ENCODE results near the gene MRPS21. TPM values are rescaled to one million over a fixed set of nuclear protein-coding genes. Genes with fewer than 3 reads are reported as not detected.

The MRPS21 gene
- 30.5 and 69.2 TPM in 2 replicates for polyA plus RNA-seq (2011; rRNA removed)
- 8.9 and 13.8 TPM in 2 replicates for polyA minus RNA-seq (2011; rRNA and poly(A)+ RNA removed)

DNA sequence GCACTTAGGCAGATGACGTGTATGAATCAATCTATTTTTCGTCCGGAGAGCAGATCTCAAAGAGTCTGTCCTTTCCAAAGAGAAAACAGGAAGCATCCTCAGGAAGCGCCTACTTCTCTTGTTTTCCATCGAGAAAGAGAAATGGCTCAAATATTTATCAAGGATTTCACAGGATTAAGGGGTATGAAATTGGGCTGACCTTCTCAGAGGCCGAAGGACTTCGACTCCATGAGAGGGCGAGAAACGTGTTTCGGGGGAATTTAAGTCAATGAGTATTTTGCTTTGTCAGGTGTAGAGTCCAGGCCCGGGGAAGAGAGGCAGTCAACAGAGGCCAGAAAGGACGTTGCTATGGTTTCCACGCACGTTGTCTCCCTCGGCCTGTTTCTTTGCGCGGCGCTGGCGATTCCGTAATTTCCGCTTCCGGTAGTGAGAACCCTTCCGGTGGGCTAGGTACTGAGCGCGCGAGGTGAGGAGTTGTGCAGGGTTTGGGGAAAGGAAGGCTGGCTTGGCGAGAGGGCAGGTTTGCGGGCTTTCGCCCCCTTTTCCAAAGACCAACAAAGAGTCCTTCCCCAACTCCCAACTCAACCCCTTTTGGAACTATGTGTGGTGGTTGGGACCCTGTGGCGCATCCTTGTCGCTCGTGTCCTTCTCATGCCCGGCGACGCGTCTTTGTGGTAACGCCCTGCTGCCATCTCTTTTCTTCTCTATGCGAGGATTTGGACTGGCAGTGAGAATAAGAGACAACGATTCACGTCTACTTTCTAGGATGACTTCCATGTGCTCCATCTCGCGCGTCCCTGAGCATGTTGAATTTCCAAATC lies at the start of gene MRPS21:
Gene MRPS21, plus strand, starts transcription at position 429 of the 821 bp plus-strand sequence. CDS start 506 bp downstream, outside the sequence.
- TF ChIP-seq, protein P1, sequence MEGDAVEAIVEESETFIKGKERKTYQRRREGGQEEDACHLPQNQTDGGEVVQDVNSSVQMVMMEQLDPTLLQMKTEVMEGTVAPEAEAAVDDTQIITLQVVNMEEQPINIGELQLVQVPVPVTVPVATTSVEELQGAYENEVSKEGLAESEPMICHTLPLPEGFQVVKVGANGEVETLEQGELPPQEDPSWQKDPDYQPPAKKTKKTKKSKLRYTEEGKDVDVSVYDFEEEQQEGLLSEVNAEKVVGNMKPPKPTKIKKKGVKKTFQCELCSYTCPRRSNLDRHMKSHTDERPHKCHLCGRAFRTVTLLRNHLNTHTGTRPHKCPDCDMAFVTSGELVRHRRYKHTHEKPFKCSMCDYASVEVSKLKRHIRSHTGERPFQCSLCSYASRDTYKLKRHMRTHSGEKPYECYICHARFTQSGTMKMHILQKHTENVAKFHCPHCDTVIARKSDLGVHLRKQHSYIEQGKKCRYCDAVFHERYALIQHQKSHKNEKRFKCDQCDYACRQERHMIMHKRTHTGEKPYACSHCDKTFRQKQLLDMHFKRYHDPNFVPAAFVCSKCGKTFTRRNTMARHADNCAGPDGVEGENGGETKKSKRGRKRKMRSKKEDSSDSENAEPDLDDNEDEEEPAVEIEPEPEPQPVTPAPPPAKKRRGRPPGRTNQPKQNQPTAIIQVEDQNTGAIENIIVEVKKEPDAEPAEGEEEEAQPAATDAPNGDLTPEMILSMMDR (IDR thresholded peaks at IDR 0.05; ENCODE audit: insufficient read depth, low read depth, low read length): no peak
- peaks cover 3% of the 10 kb centered on the region; the same call in 1 of the 2 replicates for H3K36me3 ChIP-seq (ENCODE audit: control insufficient read depth, insufficient read depth, low read length)
- ChIA-PET POLR2A (no interaction called here), CTCF (no interaction called here)
- H3K4me3 ChIP-seq (ENCODE audit: low read depth, low read length): peak within 1 kb of the TSS; percentile 72
- H3K27me3 ChIP-seq (ENCODE audit: control insufficient read depth, insufficient read depth, low read length): no peaks in the 10 kb centered on the region
- DNase-seq (ENCODE audit: low read depth): no peak

DNA sequence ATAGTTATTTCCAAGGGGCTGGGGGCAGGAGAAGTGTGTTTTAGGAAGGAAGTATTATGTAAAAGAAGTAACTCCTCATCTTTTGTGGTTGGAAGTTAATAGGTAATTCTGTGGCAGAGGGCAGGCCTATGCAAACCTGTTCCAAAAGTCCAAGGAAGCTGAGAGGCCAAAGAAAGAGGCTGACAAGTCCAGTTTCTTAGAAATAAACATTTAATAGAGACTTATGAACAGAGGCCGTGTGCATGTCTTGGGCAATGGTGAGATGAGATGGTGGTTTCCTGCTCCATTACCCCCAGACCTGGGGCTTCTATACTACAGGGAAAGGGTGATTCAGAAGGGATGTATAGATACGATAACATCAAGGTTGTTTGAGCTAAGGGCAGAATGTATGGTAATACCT lies 43.7 kb upstream of the MRPS21 start:
- CTCF ChIA-PET: interaction anchor here (1.6 to 14.1 kb wide), 2 partner anchors 23 to 33 kb away, joined by 4 to 208 read pairs; partner anchors contain the start of genes C1orf54 and CIART
- H3K27me3 ChIP-seq (ENCODE audit: control insufficient read depth, insufficient read depth, low read length): no peaks in the 10 kb centered on the region
- no peak for DNase-seq (ENCODE audit: low read depth)
- H3K36me3 ChIP-seq (ENCODE audit: control insufficient read depth, insufficient read depth, low read length): no peaks in the 10 kb centered on the region
- POLR2A ChIA-PET: no interaction called here
- no peak overlapping the region for H3K4me3 ChIP-seq (ENCODE audit: low read depth, low read length)
- TF ChIP-seq, protein P1 (IDR thresholded peaks at IDR 0.05; ENCODE audit: insufficient read depth, low read depth, low read length): no peak

DNA sequence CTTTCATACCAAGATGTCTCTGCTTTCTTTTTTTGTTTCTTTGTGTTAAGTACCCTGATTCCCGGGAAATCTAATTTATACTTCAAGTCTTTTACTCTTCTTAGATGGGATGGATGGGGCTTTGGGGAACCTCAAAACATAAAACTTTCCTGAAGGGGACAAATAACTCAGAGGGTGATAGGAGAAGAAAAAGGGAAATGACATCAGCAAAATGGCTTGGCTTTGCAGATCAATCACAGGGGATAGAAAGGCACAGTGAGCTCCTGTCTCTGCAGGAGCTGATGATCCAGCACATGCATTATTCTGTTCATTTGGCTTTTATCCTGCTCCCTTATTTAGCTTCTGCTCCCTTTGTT lies 37.5 kb upstream of the MRPS21 start:
- ChIA-PET CTCF (interaction anchor here (0.6 to 14.1 kb wide), 22 partner anchors 8 to 543 kb away, joined by 3 to 208 read pairs (median 4); partner anchors contain the start of genes APH1A, C1orf54 and CIART), POLR2A (no interaction called here)
- Histone ChIP-seq H3K4me3 (ENCODE audit: low read depth, low read length) (no peak overlapping the region), H3K36me3 (ENCODE audit: control insufficient read depth, insufficient read depth, low read length) (no peaks in the 10 kb centered on the region), H3K27me3 (ENCODE audit: control insufficient read depth, insufficient read depth, low read length) (peaks cover 6% of the 10 kb centered on the region)
- TF ChIP-seq, protein P1 (IDR thresholded peaks at IDR 0.05; ENCODE audit: insufficient read depth, low read depth, low read length): no peak
- DNase-seq (ENCODE audit: low read depth): no peak

DNA sequence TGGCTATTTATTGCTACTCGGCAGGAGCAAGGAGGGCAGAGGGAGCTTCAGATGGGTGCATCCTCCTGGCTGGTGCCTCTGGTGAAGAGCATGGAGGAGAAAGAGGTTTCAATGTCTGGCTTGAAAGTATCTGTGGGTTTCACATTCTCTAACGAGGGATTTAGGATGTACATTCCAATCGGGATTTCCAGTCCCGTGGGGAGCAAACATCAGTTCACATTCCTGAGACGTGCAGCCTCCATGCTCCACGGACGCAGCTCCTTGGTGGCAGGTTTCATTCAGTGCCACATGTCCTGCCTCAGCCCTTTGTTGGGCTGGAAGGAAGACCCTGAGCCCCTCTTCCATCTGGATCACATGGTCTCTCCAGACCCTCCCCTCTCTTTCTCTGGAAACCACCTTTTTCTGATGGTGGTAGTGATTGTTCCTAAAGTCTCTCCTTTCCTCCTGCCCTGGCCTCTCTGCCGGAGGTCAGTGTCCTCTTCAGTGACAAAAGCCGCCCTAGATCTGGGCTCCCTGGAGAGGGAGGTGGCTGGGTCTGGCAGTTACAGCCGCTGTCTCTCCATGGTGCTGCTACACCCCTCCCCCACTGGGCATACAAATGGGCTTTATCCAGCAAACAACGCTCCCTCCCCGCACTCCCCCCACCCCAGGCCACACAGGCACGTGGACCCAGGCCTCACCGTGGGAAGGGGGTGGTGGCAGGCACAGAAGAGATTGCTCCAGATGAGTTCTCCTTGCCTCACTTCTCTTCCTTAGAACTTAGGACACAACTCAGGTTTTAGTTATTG lies 36.9 kb upstream of the MRPS21 start:
- DNase-seq (ENCODE audit: low read depth): no peak
- ChIA-PET CTCF (interaction anchor here (0.6 to 14.1 kb wide), 21 partner anchors 7 to 542 kb away, joined by 3 to 208 read pairs (median 4); partner anchors contain the start of genes APH1A, C1orf54 and CIART), POLR2A (no interaction called here)
- Histone ChIP-seq H3K27me3 (ENCODE audit: control insufficient read depth, insufficient read depth, low read length) (peaks cover 6% of the 10 kb centered on the region), H3K36me3 (ENCODE audit: control insufficient read depth, insufficient read depth, low read length) (no peaks in the 10 kb centered on the region), H3K4me3 (ENCODE audit: low read depth, low read length) (no peak overlapping the region)
- TF ChIP-seq, protein P1 (IDR thresholded peaks at IDR 0.05; ENCODE audit: insufficient read depth, low read depth, low read length): no peak

Data from BJ (cell line).